Measurements from ENCODE around the gene NPHP1. TPM values are rescaled to one million over a fixed set of nuclear protein-coding genes. Genes with fewer than 3 reads are reported as not detected.
"Not testable (repeated sequence)": the region's sequence is repeated elsewhere in the genome, so short reads cannot be mapped to it uniquely, and the experiment has no call there.

The NPHP1 gene
- total RNA-seq, 1 donor from 2014 or later: 11.5 TPM

DNA sequence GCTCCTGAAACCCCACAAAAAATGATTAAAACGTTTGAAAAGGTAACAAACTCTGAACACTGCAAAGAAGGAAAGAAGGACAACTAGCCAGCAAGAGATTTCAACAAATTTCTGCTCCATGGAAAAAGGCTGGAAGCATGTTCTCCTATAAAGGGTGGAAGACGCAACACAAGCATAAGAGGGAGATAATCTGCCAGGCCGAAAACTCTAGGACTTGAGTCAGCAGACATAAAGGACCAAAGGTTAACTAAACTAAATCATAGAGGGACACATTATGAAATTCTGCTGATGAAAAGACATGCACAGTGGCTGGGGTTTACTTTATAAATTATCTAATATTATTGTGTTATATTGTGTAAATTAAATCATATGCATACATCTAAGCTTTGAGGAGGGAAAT lies 6.8 kb downstream of the NPHP1 start:
- DNase-seq (ENCODE audit: low read depth): no peak

DNA sequence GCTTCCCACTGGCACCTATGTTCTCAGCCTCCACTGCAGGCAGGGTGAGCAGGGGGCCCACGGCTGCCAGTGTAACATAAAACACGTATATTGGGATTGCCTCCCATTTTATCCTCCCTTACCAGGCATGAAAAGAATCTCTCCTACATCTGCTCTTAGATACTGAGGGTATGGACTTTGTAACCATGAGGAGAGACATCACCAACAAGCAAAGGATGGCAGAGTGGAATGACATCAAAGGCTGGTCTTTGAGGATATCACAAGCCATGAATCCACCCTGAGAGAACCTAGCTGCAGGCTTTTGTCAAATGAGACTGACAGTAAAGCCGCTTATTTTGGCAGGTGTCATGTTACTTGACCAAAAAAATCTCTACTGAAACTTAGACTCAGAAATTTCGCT lies 7.4 kb downstream of the NPHP1 start:
- DNase-seq (ENCODE audit: low read depth): no peak

DNA sequence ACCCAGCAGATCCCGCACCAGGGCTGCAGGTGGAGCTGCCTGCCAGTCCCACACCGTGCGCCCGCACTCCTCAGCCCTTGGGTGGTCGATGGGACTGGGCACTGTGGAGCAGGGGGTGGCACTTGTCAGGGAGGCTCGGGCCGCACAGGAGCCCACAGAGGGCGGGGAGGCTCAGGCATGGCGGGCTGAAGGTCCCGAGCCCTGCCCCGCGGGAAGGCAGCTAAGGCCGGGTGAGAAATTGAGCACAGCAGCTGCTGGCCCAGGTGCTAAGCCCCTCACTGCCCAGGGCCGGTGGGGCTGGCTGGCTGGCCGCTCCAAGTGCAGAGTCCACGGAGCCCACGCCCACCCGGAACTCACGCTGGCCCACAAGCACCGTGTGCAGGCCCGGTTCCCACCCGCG lies 14.6 kb downstream of the NPHP1 start:
- not testable (repeated sequence) for DNase-seq (ENCODE audit: low read depth)

DNA sequence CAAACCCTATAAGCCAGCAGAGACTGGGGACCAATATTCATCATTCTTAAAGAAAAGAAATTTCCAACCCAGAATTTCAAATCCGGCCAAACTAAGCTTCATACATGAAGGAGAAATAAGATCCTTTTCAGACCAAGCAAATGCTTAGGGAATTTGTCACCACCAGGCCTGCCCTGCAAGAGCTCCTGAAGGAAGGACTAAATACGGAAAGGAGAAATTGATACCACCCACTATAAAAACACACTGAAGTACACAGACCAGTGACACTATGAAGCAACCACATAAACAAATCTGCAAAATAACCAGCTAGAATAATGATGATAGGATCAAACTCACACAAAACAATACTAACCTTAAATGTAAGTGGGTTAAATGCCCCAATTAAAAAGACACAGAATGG lies 22.4 kb downstream of the NPHP1 start:
- DNase-seq (ENCODE audit: low read depth): no peak

DNA sequence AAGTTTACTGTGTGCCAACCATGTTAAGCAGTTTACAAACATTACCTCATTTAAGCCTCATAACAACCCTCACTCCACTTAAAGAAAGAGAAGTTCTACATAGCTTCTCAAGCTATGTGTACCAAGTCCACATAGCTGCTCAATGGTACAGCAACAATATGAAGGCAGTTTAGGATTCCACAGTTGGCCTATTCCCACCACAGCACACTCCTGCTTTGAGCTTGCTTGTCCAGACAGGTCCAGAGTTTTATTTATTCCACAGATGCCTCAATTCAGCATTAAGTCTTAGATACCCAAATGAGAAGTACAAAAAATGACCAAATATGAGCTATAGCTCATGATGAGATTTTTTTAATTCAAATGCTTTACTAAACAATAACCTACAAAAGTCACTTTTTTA lies 24.8 kb downstream of the NPHP1 start:
- DNase-seq (ENCODE audit: low read depth): no peak

DNA sequence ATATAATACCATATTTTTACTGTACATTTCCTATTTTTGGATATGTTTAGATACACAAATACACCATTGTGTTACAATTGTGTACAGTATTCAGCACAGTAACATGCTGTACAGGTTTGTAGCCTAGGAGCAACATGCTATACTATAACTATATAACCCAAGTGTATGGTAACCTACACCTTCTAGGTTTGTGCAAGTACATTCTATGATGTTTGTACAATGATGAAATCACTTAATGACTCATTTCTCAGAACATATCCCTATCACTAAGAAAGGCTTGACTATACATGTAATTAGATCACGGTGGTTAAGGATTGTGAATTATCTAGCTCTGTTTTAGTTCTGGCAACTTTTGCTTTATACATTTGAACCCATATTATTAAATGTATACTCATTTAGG lies 31.3 kb downstream of the NPHP1 start:
- DNase-seq (ENCODE audit: low read depth): peak; percentile 48

DNA sequence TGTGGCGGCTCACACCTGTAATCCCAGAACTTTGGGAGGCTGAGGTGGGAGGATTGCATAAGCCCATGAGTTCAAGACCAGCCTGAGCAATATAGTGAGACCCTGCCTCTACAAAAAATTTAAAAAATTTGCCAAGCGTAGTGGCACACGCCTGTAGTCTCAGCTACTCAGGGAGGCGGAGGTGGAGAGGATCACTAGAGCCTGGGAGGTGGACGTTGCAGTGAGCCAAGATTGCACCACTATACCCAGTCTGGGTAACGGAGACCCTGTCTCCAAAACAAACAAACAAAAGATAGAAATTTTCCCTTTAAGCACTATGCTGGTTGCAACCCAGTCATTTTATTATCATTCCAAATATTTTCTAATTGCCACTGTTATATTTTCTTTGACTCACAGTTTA lies 32.3 kb downstream of the NPHP1 start:
- no peak for DNase-seq (ENCODE audit: low read depth)

DNA sequence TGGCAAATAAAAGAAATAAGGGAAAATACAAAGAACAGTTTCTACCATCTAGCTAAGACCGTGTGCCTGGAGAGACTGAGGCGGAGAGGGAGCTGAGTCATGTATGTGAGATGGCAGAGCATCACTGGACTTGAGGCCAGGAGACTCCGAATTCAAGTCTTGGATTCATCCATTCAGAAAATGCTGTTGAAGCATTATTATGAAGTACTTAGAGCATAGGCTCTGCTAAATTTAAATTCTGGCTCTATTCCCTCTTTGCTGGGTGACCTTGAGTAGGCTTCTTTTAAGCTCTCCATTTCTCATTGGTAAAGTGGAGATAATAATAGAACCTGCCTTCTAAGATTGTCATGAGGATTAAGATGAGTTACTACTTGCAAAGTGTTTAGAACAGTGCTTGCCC lies 34.7 kb downstream of the NPHP1 start:
- no peak for DNase-seq (ENCODE audit: low read depth)

DNA sequence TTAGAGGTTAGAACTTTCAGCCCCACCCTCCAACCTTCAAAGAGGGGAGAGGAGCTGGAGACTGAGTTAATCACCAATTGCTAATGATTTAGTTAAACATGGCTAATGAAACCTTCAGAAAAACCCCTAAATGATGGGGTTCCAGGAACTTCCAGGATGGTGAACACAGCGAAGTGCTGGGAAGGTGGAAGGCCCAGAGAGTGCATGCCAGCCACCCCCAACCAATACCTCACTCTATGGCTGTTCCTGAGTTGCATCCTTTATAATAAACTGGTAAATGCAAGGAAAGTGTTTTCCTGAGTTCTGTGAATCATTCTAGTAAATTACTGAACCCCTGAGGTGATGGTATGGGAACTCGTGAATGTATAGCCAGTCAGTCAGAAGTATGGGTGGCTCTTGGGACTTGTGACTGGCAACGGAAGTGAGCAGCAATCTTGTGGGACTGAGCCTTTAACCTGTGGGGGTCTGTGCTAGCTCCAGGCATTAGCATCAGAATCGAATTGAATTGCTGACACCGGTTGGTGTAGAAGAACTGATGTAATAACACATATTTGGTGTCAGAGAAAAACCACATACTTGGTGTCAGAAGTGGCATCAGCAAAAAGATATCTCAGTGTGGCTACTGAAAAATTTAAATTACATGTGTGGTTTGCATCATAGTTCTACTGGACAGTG lies 37.4 kb downstream of the NPHP1 start:
- DNase-seq (ENCODE audit: low read depth): no peak

DNA sequence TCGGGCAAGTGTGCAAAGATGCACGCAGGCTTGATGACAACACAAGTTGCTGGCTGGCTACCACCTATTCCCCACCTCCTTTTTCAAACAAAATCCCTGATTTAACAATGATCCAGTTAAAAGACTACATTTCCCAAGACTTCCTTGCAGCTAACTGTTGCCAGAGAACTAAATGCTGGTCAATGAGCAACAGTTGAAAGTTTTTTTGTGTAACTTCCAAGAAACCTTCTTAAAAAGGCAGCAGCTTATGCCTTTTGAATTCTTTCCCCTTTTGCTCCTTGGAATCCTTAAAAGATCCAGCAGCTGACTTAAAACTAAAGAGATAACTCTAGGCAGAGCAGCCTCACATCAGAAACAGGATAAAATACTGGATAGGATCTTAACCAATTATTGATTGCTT lies 38.5 kb downstream of the NPHP1 start:
- no peak for DNase-seq (ENCODE audit: low read depth)

DNA sequence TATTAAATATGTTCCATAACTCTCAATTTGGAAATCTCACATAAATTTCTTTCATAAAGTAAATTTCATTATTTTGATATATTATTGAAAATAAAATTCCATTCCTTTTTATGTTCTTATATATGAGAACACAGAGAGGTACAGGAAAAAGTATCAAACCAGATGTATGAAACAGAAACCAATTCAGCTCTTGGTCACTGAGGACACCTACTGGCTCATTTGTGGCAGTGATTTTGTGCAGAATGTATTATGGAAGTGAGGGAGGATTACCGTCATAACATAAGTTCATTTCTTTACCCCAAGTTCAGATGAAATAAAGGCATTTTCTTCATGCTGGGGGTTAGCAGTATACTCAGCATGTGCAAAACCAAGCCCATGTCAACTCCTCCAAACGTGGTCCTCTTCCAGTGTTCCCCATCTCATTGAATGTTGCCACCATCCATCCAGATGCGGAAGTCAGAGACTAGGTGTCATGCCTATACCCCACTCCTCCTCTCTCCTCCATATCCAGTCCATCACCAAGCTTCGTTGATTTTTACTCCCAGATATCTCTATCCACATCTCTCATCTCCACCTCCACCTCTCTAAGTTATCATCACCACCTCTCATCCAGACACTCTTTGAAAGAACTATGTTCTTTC lies 47.5 kb downstream of the NPHP1 start:
- peak; percentile 67 for DNase-seq (ENCODE audit: low read depth)

DNA sequence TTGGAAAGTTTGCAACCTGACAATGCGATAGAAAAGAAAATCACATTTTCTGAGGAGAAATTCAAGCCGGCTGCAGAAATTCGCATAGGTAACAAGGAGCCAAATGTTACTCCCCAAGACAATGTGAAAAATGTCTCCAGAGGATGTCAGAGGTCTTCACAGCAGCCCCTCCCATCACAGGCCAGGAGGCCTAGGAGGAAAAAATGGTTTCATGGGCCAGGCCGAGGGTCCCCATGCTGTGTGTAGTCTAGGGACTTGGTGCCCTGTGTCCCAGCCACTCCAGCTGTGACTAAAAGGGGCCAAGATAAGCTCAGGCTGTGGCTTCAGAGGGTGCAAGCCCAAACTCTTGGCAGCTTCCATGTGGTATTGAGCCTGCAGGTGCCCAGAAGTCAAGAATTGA lies 50.0 kb downstream of the NPHP1 start:
- DNase-seq (ENCODE audit: low read depth): not testable (repeated sequence)

DNA sequence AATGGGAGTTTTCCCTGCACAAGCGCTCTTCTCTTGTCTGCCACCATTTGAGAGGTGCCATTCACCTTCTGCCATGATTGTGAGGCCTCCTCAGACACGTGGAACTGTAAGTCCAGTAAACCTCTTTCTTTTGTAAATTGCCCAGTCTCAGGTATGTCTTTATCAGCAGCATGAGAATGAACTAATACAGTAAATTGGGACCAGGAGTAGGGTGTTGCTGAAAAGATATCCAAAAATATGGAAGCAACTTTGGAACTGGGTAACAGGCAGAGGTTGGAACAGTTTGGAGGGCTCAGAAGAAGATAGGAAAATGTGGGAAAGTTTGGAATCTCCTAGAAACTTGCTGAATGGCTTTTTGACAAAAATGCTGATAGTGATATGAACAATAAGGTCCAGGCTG lies 50.6 kb downstream of the NPHP1 start:
- not testable (repeated sequence) for DNase-seq (ENCODE audit: low read depth)

DNA sequence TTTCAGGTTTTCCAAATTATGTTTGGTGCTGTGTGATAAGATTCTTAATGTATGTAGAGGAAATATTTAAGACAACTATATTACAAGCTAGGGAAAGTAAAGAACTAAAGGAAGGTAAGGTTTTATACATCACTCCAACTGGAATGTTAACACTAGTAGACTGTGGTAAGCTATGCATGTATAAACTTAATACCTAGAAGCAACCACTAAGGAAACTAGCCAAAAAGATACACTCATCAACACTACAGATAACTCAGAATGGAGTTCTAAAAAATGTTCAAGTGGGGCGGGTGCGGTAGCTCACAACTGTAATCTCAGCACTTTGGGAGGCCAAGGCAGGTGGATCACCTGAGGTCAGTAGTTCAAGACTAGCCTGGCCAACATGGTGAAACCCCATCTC lies 51.4 kb downstream of the NPHP1 start:
- no peak for DNase-seq (ENCODE audit: low read depth)

DNA sequence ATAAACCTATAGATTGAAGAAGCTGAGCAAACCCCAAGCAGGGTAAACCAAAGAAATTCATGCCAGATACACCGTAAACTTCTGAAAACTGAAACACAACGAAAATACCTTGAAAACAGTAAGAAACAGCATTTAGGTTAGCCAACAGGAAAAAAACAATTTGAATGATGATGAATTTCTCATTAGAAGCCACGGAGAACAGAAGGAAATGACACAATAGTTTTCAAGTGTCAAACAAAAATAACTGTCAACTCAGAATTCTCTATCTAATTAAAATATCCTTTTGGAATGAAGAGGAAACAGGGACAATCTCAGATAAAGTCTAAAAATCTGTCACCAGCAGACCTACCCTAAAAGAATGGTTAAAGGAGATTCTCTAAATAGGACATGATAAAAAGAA lies 51.9 kb downstream of the NPHP1 start:
- no peak for DNase-seq (ENCODE audit: low read depth)

DNA sequence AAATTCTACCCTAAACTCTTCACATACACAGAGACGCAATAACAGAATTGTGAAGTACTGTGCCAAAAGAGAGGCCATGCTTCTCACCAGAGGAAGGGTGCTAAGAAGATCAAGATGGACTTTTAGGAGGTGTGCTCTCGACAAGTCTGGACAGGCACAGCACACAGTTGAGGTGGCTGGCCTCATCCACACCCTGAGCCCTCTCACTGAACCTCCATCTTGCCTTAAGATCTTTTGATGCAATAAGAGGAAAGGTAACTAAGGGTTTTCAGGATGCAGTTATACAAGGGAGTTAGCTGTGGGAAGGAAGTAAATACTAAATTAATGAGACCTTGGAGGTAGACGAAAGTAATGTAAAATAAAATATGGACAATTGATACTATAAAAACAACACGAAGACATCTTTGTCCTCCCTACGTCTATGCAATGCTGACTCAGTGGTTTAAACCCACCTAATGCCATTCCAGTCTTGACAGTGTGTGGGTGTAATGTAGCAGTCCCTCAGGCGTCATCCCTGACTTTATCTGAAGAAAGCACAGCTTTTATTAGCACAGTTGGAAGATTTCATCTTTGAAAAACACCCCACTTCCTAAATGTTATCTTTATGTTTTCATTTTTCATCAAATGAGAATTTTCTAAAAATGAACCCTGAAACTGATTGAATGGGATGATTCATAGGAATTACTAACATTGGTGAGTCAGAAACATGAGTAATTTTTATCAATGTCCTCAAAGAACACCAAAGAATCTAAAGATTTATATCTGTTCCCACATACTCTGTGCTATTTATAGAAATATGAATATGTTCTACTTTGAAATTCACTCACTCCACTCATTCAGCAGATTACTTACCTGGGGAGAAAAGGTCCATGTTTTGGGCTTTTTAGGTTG lies 55.2 kb downstream of the NPHP1 start:
- peak; percentile 61 for DNase-seq (ENCODE audit: low read depth)

DNA sequence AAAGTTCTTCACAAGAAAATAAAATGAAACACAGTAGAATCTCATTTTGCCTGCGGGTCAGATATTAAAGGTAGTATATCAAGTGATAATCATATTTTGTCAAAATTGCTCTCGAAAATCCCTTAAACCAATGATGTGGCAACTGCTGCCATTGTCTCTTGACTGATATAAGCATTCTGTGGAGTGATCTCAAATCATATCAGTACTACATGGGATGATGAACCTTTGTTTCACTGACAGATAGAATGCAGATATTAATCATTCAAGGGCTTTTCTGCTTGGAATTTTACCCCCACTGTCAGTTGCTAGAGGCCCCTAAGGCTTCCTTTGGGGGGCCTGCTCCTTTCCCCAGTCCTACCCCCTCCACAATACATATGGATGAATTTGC lies 57.9 kb downstream of the NPHP1 start:
- DNase-seq (ENCODE audit: low read depth): no peak

DNA sequence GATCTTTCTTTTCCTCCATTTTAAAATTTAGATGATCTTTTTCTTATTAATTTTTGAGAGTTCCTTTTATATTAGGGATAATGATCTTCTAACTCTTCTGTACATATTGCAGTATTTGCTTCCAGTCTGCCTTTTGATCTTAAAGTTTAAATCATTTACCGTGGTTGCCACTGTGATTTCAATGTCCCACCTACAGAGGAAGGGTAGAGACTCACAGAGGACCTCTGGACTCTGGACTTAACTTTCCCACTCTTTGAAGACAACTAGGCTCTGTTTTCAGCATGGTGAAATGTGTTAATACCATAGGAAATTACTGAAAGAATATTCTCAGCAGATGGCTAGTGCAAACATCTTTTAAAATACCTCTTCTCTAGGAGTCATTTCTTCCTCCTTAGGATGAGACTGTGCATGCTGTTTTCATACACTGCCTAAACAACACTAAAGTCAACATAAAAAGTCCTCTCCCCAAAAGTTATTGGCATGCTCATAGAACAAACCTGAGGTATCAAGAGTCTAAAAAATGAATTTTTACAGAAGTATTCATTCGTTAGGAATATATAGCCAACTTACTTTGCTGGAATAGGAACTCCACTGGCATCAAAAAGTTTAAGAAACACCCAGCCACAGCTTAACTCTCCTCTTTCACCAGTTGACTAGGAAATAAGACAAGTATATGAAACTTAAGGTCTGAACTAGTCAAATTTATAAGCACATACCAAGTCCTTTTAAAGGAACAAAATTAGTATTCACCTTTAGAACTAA lies 58.4 kb downstream of the NPHP1 start:
- DNase-seq (ENCODE audit: low read depth): no peak

DNA sequence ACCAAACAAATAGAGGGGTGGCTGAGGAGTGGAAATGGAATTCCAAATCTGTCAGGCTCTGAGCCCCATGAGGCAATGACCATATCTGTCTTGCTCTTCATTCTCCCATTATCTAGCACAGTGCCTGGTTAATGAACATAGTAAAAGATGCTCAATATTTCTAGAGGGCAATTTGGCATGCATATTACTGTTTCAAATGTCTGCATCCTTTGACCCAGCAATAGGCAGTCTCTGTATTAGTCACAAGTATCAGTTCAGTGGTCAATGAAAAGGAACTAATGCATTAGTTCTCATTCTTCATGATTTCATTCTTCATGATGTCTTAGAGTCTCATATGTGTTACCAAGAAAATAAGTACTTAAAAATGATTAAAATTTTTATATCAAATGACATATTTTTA lies 60.8 kb downstream of the NPHP1 start:
- no peak for DNase-seq (ENCODE audit: low read depth)

DNA sequence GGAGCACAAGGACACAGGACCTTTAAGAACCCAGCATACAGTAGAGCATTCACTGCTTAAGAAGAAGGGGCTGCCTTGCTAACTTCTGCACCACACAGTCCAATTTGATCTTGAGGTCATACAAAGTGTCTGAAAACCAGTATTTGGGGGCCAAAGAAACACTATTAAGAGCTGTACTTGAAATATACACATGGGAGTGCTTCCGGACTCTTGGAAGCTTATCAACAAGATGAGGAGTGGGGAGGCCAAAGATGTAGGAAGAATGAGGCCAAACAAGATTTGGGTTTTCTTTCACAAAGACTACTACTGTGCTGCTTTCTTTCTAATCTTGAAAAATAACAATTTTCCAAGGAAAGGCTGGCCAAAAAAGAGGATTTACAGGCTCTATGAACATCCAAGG lies 64.4 kb downstream of the NPHP1 start:
- DNase-seq (ENCODE audit: low read depth): no peak

DNA sequence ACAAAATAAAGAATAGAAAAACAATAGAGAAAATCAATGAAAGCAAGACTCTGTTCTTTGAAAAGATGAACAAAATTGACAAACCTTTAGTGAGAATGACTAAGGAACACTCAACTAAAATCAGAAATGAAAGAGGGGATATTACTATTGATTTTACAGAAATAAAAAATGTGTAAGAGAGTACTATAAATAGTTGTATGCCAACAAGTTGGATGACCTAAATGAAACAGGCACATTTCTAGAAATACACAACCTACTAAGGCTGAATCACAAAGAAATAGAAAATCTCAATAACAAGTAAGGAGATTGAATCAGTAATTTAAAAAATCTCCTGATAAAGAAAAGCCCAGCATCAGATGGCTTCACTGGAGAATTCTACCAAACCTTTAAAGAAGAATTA lies 70.8 kb downstream of the NPHP1 start:
- DNase-seq (ENCODE audit: low read depth): no peak

DNA sequence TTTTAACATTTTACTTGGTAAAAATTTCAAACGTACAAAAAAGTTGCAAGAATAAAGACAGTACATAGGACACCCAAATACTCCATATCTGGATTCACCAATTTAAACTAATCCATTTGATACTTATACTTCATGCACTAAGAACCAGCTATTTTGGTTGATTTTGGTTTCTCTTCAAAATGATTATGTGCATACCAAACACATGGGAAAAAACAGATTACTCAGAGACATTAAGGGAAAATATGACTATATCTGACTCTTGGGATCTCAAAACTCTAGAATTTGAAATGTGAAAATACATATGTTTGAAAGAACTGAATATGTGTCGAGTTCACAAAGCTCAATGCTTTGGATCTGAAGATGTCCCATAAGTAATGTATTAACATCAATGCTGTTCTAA lies 73.6 kb downstream of the NPHP1 start:
- DNase-seq (ENCODE audit: low read depth): no peak
